DMS53 treated with DMSO at 0.1 percent for 48 hours (cell line): ENCODE measurements around the gene CLEC2B.

ENCODE experiments used
- DNase-seq: peaks from one replicate; lab custom pipeline; 2025; ENCODE audit not compliant: unreplicated experiment; lab: John Stamatoyannopoulos, UW

Gene CLEC2B

DNA sequence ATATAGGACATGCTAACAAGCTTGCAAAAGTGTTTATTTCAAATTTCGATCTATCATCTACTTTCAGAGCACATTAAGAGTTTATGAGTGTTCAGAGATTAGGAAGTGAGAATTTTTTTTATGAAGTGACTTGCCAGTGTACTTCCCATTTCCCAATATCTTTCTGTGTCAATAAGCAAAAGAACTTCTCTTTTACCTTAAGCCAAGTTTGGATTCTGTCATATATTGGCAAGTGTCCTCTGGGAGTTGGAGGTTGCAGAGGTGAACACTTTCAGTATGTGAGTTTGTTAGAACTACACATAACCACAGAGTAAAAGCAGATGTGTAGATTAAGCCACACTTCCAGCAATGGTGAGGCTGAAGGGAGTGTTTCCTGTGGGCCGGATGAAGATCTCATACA is 58.5 kb downstream of the CLEC2B start:
- no peak for DNase-seq

DNA sequence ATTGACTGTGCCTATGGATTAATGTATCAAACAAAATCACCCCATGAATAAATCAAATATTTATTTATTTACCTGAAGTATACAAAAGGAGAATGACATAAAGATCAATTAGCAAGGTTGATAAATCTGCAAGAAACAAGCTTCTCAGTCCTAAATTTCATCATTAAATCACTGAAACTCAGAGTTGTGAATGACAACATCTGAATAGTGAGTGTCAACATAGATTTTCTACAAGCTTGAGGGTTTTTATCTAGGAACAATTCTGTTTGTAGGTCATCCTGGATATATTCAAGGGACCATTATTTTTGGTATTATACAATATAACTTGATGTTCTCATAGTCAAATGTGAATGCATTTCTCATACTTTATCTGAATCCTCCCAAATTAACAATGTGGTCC is 59.3 kb downstream of the CLEC2B start:
- no peak for DNase-seq

- DNase-seq, result no peak
These were observed 59.8 kb downstream of the CLEC2B start for GRCh38 chr12:9809338-9809737.

GRCh38 chr12:9808504-9808903 is 60.6 kb downstream of the CLEC2B start:
- DNase-seq, result peak; percentile 29

DNA sequence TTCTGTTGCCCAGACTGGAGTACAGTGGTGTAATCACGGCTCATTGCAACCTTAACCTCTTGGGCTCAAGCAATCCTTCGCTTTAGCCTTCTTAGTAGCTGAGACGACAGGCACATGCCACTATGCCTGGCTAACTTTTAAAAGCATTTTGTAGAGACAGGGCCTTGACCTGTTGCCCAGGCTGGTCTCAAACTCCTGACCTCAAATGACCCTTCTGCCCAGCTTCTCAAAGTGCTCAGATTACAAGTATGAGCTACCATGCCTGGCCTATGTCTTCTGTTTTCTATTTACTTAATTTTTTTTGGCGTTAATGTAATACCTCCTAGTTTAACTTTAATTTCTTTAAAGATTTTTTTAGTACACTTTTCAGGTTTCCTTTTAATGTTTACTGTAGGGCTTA is 62.4 kb downstream of the CLEC2B start:
- DNase-seq, result no peak

- DNase-seq, result no peak
These were observed 63.3 kb downstream of the CLEC2B start for GRCh38 chr12:9805883-9806282.
